NCI-H128 (cell line): ENCODE results near the gene RPAP3.

Experiments used
- DNase-seq: peaks from one replicate; lab custom pipeline; 2025; ENCODE audit not compliant: unreplicated experiment; lab: John Stamatoyannopoulos, UW

The RPAP3 gene

GRCh38 chr12:47705566-47706425, at the start of gene RPAP3:
RPAP3 (minus strand) TSS chr12:47706030; CDS start chr12:47702840, 3,190 bp downstream.
- peak; percentile 87 for DNase-seq

GRCh38 chr12:47754881-47755280, 49.1 kb upstream of the RPAP3 start:
- no peak for DNase-seq

GRCh38 chr12:47754126-47754525, 48.3 kb upstream of the RPAP3 start:
- no peak for DNase-seq

GRCh38 chr12:47753021-47754001, 47.5 kb upstream of the RPAP3 start:
- DNase-seq = no peak

- no peak for DNase-seq
Observed at GRCh38 chr12:47752552-47752951, 46.7 kb upstream of the RPAP3 start.

- no peak for DNase-seq
Observed at GRCh38 chr12:47752121-47752520, 46.3 kb upstream of the RPAP3 start.

- no peak for DNase-seq
Observed at GRCh38 chr12:47751561-47751960, 45.7 kb upstream of the RPAP3 start.

GRCh38 chr12:47750916-47751470, 45.2 kb upstream of the RPAP3 start:
- DNase-seq = no peak

GRCh38 chr12:47750229-47750798, 44.5 kb upstream of the RPAP3 start:
- no peak for DNase-seq

GRCh38 chr12:47748899-47749298, 43.1 kb upstream of the RPAP3 start:
- no peak for DNase-seq

- DNase-seq = no peak
Observed at GRCh38 chr12:47748507-47748828, 42.6 kb upstream of the RPAP3 start.

- no peak for DNase-seq
Observed at GRCh38 chr12:47747596-47748506, 42.0 kb upstream of the RPAP3 start.

- DNase-seq = no peak
Observed at GRCh38 chr12:47747126-47747525, 41.3 kb upstream of the RPAP3 start.

GRCh38 chr12:47746523-47746922, 40.7 kb upstream of the RPAP3 start:
- no peak for DNase-seq

- DNase-seq = no peak
Observed at GRCh38 chr12:47746073-47746472, 40.2 kb upstream of the RPAP3 start.

- DNase-seq = no peak
Observed at GRCh38 chr12:47745485-47746041, 39.7 kb upstream of the RPAP3 start.

- DNase-seq = no peak
Observed at GRCh38 chr12:47744778-47745436, 39.1 kb upstream of the RPAP3 start.

GRCh38 chr12:47744005-47744651, 38.3 kb upstream of the RPAP3 start:
- DNase-seq = peak; percentile 49

GRCh38 chr12:47743311-47743860, 37.6 kb upstream of the RPAP3 start:
- no peak for DNase-seq
